HG03354 (cell line): Measurements from ENCODE around the gene CD2BP2.
"Not testable (repeated sequence)": the region's sequence is repeated elsewhere in the genome, so short reads cannot be mapped to it uniquely, and the experiment has no call there.

Experiments
- ATAC-seq: cut with Tn5 transposase; IDR thresholded peaks from one replicate; pipeline ENCODE4 v1.9.1; 2021; ENCODE audit warnings: mild to moderate bottlenecking; ENCODE audit not compliant: unreplicated experiment, poor library complexity, severe bottlenecking

The CD2BP2 gene

DNA sequence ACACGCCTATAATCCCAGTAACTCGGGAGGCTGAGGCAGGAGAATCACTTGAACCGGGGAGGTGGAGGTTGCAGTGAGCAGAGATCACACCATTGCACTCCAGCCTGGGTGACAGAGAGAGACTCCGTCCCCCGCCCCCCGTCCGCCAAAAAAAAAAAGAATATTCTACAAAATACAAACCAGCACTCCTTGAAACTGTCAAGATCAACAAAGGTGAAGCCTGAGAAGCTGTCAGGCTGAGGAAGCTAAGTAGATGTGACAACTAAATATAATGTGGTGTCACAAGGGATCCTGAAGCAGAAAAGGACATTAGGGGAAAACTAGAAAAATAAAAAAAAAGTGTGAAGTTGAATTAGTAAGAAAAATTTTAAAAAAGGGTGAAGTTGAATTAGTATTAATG lies 6.2 kb downstream of the CD2BP2 start:
- ATAC-seq, result no peak

DNA sequence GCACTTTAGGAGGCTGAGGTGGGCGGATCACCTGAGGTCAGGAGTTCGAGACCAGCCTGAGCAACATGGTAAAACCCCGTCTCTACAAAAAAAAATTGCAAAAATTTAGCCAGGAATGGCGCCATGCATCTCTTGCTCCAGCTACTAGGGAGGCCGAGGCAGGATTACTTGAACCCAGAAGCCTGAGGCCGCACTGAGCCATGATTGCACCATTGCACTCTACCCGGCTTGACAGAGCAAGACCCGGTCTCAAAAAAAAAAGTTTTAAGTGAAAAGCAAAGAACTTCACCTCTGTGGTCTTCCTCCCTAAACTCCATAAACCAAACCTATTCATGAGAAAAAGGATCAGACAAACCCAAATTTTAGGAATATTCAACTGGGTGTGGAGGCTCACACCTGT lies 7.0 kb downstream of the CD2BP2 start:
- ATAC-seq, result no peak

DNA sequence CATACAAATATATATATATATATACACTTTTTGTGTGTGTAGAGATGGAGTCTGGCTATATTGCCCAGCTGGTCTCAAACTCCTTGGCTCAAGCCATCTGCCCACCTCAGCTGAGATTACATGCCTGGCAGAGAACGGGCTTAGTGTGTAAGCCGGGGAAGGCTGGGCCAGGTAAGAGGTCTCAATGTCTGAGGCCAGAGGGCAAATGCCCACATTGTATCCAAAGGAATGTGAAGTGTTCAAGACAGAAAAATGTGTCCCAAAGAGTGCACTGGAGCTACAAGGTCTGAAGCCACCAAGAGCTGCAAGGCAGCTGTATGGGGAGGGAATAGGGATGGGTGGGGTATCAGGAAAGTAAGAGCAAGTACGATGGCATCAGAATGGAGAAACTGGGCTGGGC lies 8.8 kb downstream of the CD2BP2 start:
- ATAC-seq, result no peak

DNA sequence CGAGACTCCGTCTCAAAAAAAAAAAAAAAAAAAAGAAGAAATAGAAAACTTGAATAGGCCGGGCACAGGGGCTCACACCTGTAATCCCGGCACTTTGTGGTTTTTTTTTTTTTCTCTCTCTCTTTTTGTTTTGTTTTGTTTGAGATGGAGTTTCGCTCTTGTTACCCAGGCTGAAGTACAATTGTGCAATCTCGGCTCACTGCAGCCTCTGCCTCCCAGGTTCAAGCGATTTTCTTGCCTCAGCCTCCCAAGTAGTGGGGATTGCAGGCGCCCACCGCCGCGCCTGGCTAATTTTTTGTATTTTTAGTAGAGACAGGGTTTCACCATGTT lies 11.7 kb downstream of the CD2BP2 start:
- ATAC-seq, result not testable (repeated sequence)

DNA sequence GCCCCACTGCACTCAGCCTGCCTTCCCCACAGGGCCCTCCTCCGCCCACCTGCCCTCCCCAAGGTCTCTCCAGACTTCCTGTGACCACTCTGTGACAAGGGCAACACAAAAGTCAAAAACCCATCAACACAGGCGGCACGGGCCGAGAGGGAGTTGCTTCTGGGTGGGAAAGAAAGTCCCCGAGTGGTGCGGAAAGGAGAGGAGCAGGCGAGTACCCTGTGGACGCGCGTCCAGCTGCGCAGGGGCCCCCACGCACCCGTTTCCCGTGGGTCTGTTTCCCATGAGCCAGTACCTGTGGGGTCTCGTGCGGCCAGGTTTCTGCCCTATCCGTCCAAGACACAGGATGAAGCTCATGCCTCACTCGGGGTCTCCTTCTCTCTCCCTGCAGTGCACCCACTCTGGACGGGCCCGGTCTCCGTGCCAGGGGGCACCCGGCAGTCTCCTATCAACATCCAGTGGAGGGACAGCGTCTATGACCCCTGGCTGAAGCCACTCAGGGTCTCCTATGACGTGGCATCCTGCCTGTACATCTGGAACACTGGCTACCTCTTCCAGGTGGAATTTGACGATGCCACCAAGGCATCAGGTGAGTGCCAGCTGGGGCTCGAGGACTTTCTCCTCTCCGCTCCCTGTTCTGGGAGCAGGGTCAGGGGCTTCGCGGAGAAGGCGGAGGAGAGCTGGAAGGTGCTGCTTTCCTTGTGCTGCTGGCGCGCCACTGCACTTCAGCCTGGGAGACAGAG lies 12.2 kb downstream of the CD2BP2 start:
- no peak for ATAC-seq

DNA sequence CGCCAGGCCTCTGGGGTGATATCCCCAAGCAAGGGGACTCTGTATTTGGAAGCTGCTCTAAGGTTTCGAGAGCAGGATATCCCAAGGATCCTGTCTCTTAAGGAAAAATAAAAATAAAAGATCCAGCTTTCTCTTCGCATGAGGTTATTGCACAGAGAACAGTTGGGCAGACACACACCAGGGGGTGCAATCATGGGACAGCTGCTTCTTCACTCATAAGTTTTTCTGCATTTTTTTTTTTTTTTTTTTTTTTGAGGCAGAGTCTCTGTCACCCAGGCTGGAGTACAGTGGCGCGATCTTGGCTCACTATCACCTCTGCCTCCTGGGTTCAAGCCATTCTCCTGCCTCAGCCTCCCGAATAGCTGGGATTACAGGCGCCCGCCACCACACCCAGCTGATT lies 13.1 kb downstream of the CD2BP2 start:
- ATAC-seq, result not testable (repeated sequence)

DNA sequence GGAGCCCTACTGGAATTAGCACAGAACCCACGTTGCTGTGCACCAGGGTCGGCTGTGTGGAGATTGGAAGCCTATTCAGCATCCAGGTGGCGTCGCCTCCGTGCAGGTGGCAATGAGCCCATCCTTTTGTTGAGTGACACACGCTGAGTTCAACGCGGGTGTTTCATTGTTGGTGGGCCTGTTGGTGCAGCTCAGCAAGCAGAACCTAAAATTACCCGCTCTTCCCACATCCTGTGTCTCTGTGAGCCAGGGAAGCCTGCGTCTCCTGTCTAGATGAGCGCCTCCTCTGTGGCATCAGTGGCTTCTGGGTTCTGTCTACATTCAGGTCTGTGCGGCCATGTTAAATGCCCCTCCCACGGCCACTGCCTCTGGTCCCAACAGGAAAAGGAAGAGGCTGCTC lies 14.5 kb downstream of the CD2BP2 start:
- no peak for ATAC-seq

DNA sequence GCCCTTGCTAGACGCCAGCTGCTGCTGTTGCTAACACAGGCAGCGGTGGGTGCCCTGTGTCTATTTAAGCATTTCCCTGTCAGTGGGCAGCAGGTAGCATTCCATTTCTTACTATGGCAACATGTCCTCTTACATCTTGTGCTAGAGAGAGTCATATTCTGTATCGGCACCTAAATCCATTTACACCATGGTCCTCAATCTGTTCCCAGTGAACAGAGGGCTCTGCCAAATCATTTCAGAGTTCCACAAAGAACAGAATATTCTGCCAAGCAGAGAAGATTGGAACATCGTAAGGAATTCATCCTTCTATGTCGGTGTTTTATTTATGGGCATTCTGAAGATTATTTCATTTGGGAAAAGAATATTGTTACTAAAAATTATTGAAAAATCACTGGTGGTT lies 16.4 kb downstream of the CD2BP2 start:
- ATAC-seq, result not testable (repeated sequence)

DNA sequence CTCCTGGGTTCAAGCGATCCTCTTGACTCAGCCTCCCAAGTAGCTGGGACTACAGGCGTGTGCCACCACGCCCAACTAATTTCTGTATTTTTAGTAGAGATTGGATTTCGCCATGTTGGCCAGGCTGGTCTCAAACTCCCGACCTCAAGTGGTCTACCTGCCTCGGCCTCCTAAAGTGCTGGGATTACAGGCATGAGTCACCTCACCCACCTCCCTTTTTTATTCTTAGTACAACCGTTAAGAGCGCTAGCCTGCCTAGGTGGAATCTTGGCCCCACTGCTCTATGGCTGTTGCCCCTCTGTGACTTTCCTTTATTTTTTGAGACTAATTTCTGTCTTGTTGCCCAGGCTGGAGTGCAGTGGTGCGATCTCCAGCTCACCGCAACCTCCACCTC lies 17.1 kb downstream of the CD2BP2 start:
- not testable (repeated sequence) for ATAC-seq

DNA sequence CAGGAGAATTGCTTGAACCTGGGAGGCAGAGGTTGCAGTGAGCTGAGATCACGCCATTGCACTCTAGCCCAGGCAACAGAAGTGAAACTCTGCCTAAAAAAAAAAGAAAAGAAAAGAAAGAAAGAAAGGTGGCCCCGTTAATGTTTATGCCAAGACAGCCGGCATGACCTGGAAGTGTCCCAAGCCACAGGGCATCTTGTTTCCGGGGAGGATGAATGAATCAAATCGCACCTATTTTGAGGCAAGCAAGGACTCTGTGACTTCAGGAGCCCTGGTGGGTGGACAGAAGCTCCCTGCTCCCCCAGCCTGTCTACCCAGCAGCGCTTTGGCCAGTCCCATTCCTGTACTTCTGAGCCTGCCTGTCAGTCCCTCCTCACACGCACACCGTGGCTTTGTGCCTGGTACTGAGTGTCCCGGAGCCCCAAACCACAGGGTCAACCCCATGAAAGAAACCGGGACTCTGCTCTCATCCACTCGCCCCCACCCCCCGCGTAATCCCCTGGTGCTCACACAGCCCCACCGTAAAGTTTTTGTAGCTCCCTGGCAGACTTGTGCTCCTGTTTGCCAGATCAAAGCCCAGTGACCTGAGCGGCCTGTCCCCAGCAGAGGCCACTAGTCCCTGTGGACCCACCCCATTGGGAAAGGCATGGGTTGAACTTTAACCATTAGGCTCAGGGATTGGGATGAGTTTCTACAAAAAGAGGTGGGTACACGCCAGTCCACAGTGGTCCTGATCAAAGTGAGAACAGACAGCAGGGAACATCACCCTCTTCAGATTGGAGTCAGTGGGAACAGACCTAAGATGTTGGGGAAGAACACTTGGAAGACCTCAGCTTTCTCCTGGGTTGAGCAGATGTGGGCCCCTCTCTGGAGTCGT lies 19.3 kb downstream of the CD2BP2 start:
- peak; percentile 18 for ATAC-seq

DNA sequence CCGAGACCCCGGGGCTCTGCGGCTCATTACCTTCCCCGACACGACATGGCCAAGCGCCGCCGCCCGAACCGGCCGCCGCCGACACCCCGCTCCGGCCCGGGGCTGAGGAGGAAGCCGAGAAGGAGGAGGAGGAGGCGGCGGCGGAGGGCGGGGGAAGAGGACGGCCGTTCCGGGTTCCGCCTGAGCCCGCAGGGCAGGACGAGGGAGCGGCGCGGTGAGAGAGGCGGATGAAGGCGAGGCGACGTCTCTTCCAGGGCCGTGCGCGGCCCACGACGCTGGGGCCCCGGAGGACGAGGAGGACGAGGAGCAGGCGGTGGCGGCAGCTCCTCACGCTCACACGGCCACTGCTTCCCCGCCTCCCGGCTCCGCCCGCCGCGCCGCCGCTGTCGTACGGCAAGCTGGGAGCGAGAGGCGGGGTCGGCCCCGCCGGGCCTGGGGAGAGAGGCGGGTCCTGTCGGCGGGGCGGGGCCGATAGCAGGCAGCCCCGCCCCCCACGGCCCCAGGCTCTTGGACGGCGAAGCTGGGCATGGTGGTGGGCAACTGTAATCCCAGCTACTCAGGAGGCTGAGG lies 20.0 kb downstream of the CD2BP2 start:
- peak; percentile 75 for ATAC-seq

DNA sequence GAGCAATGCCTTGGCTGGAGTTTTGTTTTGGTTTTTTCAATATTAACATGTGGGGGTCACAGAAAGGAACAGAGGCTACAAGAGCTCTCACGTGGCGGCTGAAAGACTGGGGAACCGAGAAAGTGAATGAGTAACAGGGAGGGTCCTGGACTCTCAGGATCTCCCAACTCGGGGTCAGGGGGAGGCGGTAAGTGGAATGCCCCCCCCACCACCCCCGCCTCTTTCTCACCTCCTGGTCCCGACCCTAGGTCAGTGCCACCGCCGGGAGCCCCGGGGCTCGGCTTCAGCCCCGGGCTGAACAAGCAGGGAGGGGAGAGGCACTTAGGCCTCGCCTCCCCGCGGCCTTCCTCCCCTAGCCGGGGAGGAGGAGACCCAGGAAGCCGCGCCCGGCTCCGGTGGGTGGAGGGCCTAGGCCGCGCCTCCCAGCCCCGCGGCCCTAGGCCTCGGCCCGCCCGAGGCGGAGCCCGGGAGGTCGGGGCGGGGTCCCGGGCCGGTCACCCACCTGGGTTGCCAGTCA lies 20.6 kb downstream of the CD2BP2 start:
- ATAC-seq, result peak; percentile 91

DNA sequence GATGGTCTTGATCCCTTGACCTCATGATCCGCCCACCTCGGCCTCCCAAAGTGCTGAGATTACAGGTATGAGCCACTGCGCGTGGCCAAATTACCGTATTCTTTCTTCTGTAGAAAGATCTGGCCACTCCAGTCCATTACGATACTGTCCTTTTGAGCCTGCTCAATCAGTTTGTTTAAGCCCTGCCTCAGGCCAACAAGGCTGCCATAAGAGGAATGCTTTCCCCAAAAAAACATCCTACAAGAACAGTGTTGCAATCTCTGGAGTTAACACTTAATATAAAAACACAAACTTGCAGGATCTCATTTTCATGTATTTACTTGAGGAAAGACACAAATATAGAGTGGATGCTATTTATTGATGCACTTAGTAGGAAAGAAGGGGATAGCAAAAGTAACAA lies 30.9 kb downstream of the CD2BP2 start:
- ATAC-seq, result not testable (repeated sequence)

DNA sequence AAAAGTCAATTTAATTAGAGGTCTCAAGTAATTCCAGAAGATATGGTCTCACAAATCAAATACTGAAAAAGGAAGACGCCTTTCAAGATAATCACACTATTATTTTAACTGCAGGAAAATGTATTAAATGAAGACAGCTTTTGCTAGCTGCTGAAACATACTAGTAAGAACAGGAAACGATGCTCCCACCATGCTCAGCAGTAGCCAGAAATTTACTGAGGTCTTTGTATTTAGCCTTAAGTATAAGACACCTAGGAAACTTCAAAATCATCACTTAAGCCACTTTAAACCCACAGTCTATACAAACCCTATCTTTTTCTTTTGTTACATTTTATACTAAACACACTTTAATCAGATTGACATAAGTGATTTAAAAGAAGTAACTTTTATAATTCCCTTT lies 36.5 kb downstream of the CD2BP2 start:
- ATAC-seq, result not testable (repeated sequence)

DNA sequence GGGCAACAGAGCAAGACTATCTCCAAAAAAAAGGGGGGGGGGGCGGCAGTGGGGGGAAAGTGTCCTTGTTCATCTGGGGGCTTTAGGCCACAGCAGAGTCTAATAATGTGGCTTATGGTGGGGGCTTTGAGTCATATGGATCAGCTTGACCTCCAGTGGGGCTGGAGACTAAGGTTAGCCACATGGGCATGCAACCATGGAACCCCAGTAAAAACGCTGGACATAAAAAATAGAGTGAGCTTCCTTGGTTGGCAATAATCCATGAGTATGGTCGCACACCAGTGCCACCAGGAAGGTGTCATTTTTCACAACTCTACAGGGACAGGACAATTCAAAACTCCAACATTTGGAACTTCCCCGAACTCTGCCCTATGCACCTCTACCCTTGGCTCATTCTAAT lies 44.2 kb downstream of the CD2BP2 start:
- not testable (repeated sequence) for ATAC-seq

DNA sequence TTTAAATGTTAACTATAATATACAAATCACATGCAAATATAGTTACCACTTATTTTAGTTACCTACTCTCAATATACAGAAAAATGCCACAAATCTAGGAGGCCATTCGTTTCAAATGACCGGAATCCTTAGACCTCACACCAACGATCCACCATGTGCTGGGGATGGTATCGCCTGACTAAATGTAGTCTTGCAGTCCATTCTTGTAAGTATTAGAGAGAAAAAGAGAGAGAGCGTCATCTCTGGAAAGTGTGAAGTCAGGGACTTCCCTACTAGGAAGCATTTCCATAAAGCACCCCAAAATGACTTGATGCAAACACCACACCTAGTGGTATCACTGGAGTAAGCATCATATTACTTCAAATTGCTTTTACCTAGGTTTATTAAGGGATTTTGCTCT lies 45.9 kb downstream of the CD2BP2 start:
- not testable (repeated sequence) for ATAC-seq
